Osteoblast (primary cell): ENCODE results near the gene RAPGEF1. TPM values are rescaled to one million over a fixed set of nuclear protein-coding genes. Genes with fewer than 3 reads are reported as not detected.

Experiments used
- DNase-seq: peaks from one replicate; pipeline ENCODE4 v3.0.0; 2011; ENCODE audit warnings: low spot score, mixed read lengths; ENCODE audit not compliant: insufficient read length; ENCODE audit errors: missing footprints
- H2AFZ ChIP-seq: 2 replicates; pipeline ENCODE4 v1.6.0; 2011; ENCODE audit warnings: mild to moderate bottlenecking, low read length
- H3K27ac ChIP-seq: 2 replicates; pipeline ENCODE4 v1.5.1; 2011; ENCODE audit warnings: mild to moderate bottlenecking, low read depth, low read length, moderate library complexity
- H3K27me3 ChIP-seq: 2 replicates; pipeline ENCODE4 v1.6.0; 2012; ENCODE audit warnings: mild to moderate bottlenecking, control low read depth, inconsistent platforms, low read length, moderate library complexity; ENCODE audit not compliant: insufficient read depth
- H3K36me3 ChIP-seq: 2 replicates; pipeline ENCODE4 v1.5.1; 2011; ENCODE audit warnings: mild to moderate bottlenecking, low read length, control low read depth, moderate library complexity; ENCODE audit not compliant: insufficient read depth
- H3K4me1 ChIP-seq: 2 replicates; pipeline ENCODE4 v1.5.1; 2011; ENCODE audit warnings: mild to moderate bottlenecking, low read length, control low read depth, moderate library complexity; ENCODE audit not compliant: insufficient read depth
- H3K4me2 ChIP-seq: 2 replicates; pipeline ENCODE4 v1.6.0; 2011; ENCODE audit warnings: mild to moderate bottlenecking, low read length; ENCODE audit not compliant: insufficient read depth
- H3K4me3 ChIP-seq: fragments of 200-600 bp; sonication (generic); 3 replicates; pipeline ENCODE4 v1.5.1; 2012; ENCODE audit warnings: mild to moderate bottlenecking, low read length, inconsistent platforms; ENCODE audit not compliant: insufficient read depth
- H3K79me2 ChIP-seq: 2 replicates; pipeline ENCODE4 v1.6.0; 2012; ENCODE audit warnings: mild to moderate bottlenecking, low read length, control low read depth, inconsistent platforms; ENCODE audit not compliant: insufficient read depth
- H3K9me3 ChIP-seq: 2 replicates; pipeline ENCODE4 v1.5.1; 2011; ENCODE audit warnings: low read depth, low read length, control low read depth
- H4K20me1 ChIP-seq: 2 replicates; pipeline ENCODE4 v1.6.0; 2012; ENCODE audit warnings: mild to moderate bottlenecking, low read length, control low read depth; ENCODE audit not compliant: insufficient read depth
- CTCF ChIP-seq: IDR thresholded peaks from 2 replicates; pipeline ENCODE4 v1.5.1; 2011; ENCODE audit warnings: mild to moderate bottlenecking, low read depth, low read length, moderate library complexity; ENCODE audit errors: extremely low read depth
- total RNA-seq: library from RNA; depleted of rRNA; stranded (reverse); fragments of >200 nt; gene quantifications from 2 replicates; pipeline ENCODE4 v1.2.3, GENCODE V29; 2012

The RAPGEF1 gene
- total RNA-seq, 1 donor, result 34.7 TPM

GRCh38 chr9:131764568-131764967 is 24.7 kb upstream of the RAPGEF1 start:
- TF ChIP-seq CTCF, result no peak
- no peak for DNase-seq
- H3K4me3 ChIP-seq, result no peak overlapping the region
- no peaks in the 10 kb centered on the region for H3K36me3 ChIP-seq
- no peak overlapping the region for H2AFZ ChIP-seq
- no peaks in the 10 kb centered on the region for H3K9me3 ChIP-seq
- no peaks in the 10 kb centered on the region for H3K4me1 ChIP-seq
- H3K4me2 ChIP-seq, result no peak overlapping the region
- H3K79me2 ChIP-seq, result no peaks in the 10 kb centered on the region
- peaks cover 12% of the 10 kb centered on the region for H3K27me3 ChIP-seq
- no peak overlapping the region for H3K27ac ChIP-seq
- H4K20me1 ChIP-seq, result no peaks in the 10 kb centered on the region

GRCh38 chr9:131762356-131762932 is 22.6 kb upstream of the RAPGEF1 start:
- Histone ChIP-seq H4K20me1 (no peaks in the 10 kb centered on the region), H3K4me1 (no peaks in the 10 kb centered on the region), H3K27ac (no peak overlapping the region), H3K36me3 (no peaks in the 10 kb centered on the region), H3K79me2 (no peaks in the 10 kb centered on the region), H3K27me3 (peaks cover 22% of the 10 kb centered on the region), H3K4me2 (peak overlapping the region; percentile 44), H3K4me3 (no peak overlapping the region), H3K9me3 (no peaks in the 10 kb centered on the region), H2AFZ (no peak overlapping the region)
- TF ChIP-seq CTCF, result peak; percentile 62
- peak; percentile 97 for DNase-seq

- H3K4me1 ChIP-seq, result no peaks in the 10 kb centered on the region
- no peak for TF ChIP-seq CTCF
- no peak overlapping the region for H3K27ac ChIP-seq
- H3K4me2 ChIP-seq, result no peak overlapping the region
- H3K9me3 ChIP-seq, result no peaks in the 10 kb centered on the region
- H3K27me3 ChIP-seq, result peaks cover 36% of the 10 kb centered on the region
- no peak for DNase-seq
- no peaks in the 10 kb centered on the region for H3K79me2 ChIP-seq
- H2AFZ ChIP-seq, result no peak overlapping the region
- no peaks in the 10 kb centered on the region for H4K20me1 ChIP-seq
- no peaks in the 10 kb centered on the region for H3K36me3 ChIP-seq
- no peak overlapping the region for H3K4me3 ChIP-seq
Observed at GRCh38 chr9:131759017-131759647, 19.3 kb upstream of the RAPGEF1 start.

GRCh38 chr9:131757549-131757948 is 17.7 kb upstream of the RAPGEF1 start:
- Histone ChIP-seq H3K36me3 (no peaks in the 10 kb centered on the region), H3K9me3 (no peaks in the 10 kb centered on the region), H3K4me2 (no peak overlapping the region), H3K79me2 (no peaks in the 10 kb centered on the region), H2AFZ (no peak overlapping the region), H3K4me1 (no peaks in the 10 kb centered on the region), H4K20me1 (no peaks in the 10 kb centered on the region), H3K27me3 (peaks cover 36% of the 10 kb centered on the region), H3K27ac (no peak overlapping the region), H3K4me3 (no peak overlapping the region)
- no peak for TF ChIP-seq CTCF
- no peak for DNase-seq
